GM12875 (cell line): ENCODE results near the gene HIVEP2.

ENCODE experiments used
- H3K4me3 ChIP-seq: one replicate; pipeline ENCODE4 v1.5.1; 2011; ENCODE audit warnings: low read depth, low read length, control low read depth
- CTCF ChIP-seq: IDR thresholded peaks from 2 replicates; pipeline ENCODE4 v1.5.1; 2011; ENCODE audit warnings: low read depth, mild to moderate bottlenecking, control low read depth, inconsistent platforms, low read length, moderate library complexity, borderline replicate concordance; ENCODE audit not compliant: insufficient read depth

Gene HIVEP2

GRCh38 chr6:142716097-142716496, 228.9 kb downstream of the HIVEP2 start:
- no peak overlapping the region for H3K4me3 ChIP-seq
- TF ChIP-seq CTCF, result no peak

- TF ChIP-seq CTCF, result no peak
- no peak overlapping the region for H3K4me3 ChIP-seq
Observed at GRCh38 chr6:142714951-142715785, 229.8 kb downstream of the HIVEP2 start.

- H3K4me3 ChIP-seq, result no peak overlapping the region
- TF ChIP-seq CTCF, result no peak
Observed at GRCh38 chr6:142713959-142714358, 231.0 kb downstream of the HIVEP2 start.

GRCh38 chr6:142712231-142712630, 232.7 kb downstream of the HIVEP2 start:
- no peak overlapping the region for H3K4me3 ChIP-seq
- no peak for TF ChIP-seq CTCF

GRCh38 chr6:142708651-142709050, 236.3 kb downstream of the HIVEP2 start:
- no peak overlapping the region for H3K4me3 ChIP-seq
- no peak for TF ChIP-seq CTCF

GRCh38 chr6:142707255-142707654, 237.7 kb downstream of the HIVEP2 start:
- TF ChIP-seq CTCF, result no peak
- H3K4me3 ChIP-seq, result no peak overlapping the region

- H3K4me3 ChIP-seq, result no peak overlapping the region
- no peak for TF ChIP-seq CTCF
Observed at GRCh38 chr6:142706210-142706609, 238.8 kb downstream of the HIVEP2 start.
